ENCODE data around the gene TEDDM1.
"Not testable (repeated sequence)": the region's sequence is repeated elsewhere in the genome, so short reads cannot be mapped to it uniquely, and the experiment has no call there.

TEDDM1 gene, protein sequence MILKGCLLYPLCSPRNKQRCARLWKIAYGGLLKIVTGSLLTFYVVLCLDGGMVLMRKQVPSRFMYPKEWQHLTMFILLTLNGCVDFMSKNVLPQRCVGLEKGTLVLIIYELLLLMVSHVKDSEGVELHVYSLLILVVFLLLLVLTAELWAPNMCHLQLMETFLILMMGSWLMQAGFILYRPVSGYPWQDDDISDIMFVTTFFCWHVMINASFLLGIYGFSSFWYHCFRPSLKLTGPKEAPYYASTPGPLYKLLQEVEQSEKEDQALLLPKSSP

DNA sequence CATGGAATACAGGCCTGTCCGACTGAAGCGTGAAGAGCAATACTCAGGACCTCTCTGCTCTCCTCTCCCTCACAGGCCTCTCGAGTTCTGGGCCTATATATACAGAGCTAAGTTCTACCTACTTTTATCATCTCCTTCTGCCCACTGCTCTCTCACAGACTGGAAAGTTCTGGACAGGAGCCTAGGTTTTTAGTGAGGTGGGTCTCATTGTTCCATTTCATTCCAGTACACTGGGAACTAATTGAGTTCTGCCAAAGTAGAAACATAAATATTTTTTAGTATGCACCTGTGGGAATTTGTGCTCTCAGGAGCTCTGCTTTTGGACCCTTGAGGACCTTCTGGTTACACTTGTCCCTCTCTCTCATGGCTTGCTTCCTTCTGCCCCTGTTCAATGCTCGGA is at the start of gene TEDDM1:
TSS of gene TEDDM1 (minus strand) at position 101 of the 400 bp plus-strand sequence. CDS start 182 bp downstream, outside the sequence.
- no peak for DNase-seq

DNA sequence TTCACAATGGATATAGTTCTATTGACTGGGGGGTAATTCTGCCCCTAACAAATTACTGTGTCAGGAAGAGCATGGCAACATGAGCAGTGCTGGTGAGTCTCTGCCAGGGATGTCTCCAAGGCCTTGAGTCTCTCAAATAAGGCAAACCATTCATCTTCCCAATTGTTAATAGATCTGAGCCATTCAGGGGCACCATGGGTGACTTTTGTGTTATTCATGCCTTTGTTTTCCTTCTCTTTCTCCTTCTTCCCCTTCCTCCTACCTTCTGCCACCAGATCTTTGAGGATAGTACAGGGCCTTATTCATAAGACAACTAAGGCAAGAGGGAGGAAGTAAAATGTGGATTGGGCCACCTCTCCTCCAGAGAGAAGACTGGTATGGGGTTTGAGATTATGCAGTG is 49.6 kb upstream of the TEDDM1 start, which contains the start of gene RGSL1:
TSS of gene RGSL1 (plus strand) at position 60 of the 400 bp plus-strand sequence. CDS start at position 80, 20 bp downstream.
- no peak for DNase-seq

DNA sequence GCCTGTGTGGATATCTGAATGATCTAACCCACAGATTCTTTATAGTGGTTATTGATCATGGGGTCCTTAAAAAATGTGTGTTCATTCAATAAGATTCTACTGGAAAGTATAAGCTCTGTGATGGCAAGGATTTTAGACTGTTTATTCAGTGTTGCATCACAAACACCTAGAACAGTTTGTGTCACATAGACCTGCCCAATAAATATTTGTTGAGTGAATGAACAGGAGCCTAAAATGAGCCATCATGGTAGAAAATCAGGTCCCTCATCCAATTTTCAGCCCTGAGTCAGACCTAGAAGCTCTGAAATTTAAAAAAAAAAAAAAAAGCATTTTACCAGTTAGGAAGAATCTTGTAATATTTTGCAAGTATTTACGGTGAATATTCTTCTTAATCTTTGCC is 47.2 kb upstream of the TEDDM1 start:
- DNase-seq = no peak

DNA sequence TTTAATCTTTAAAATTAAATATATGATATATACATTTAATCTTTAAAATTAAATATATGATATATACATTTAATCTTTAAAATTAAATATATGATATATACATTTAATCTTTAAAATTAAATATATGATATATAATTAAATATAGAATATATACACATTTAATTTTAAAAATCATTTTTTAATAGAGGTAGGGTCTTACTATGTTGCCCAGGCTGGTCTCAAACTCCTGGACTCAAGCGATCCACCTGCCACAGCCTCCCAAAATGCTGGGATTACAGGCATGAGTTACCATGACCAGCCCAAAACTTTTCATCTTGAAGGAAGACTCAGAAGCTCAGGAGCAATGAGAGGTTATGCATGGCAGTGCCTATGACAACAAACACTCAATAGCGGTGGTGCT is 46.7 kb upstream of the TEDDM1 start:
- not testable (repeated sequence) for DNase-seq

DNA sequence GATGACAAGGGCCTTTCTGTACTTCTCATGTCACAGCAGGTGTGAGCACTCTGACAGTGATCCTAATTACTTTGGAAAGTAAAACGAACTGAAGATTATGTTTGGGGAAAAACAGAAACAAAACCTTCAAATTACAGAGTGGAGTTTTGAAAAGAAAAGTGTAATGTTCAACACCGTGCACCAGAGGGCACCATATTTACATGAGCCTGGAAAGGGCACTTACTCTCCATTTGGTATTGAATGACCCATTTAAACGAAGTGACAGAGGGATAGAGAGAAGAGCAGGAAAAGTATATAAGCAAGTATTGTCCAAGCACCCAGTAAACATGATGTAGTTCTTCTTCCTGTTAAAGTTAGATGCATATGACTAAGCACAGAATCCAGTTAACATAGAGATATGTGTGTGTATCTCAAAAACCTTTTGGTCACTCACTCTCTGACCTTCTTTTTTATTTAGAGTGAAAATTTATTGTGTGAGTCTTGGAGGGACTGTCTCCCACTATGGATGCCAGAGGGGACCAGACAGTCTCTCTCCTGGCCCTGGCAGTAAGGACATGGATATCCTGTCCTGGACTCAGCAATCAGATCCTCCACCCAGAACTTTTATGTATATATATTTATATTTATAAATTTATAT is 45.7 kb upstream of the TEDDM1 start:
- peak; percentile 7 for DNase-seq

DNA sequence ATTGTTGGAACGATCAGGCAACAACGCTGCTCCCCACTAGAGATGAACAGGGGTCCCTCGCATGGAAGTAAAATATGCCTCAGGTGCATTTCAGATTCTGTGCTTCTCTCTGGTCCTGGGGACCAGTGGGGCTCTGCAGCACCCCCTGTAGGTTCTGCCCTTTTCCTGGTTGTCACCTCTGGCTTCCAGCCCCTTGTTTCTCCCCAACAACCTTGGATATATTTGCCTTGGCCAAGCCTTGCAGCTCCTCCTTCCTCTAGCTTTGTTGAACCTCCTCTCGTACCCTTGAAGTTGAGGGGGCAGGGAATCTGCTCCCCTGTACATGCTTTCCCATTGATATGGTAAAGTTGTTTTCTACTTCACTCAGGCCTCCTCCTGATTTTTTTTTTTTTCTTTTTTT is 44.0 kb upstream of the TEDDM1 start:
- DNase-seq = no peak

DNA sequence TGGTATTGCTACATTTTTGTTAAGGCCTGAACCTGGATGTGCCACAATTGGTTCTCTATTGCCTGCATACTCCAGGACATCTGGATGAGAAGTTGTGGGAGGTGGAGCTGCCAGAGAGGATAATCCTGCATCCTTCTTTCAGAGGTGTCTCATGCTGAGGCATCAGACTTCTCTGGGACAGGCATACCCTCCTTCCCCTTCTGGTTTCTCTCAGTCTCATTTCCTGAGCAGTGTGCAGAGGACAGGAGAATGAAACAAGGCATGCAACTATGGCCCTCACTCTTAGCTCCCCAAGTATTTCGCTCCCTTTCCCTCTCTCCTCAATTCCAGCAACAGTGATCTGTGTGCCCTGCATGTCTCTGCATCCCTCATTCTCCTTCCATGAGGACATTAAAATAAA is 41.9 kb upstream of the TEDDM1 start:
- no peak for DNase-seq

DNA sequence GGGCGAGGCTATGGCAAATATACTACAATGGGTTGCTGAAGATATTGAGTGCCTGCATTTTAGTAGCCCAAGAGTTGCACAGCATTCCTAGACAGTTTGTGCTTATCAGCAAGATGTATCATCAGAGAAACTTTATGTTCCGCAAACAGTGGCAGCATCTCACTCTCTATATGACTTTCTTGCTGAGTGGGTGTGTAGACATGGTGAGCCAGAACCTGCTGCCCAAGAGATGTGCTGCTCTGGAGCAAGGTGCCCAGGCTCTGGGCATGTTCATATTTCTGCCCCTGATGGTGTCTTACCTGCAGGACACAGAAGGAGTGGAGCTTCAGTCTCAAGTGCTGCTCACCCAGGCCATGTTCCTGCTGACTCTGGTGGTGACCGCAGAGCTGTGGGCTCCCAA is 41.3 kb upstream of the TEDDM1 start:
- DNase-seq = no peak

DNA sequence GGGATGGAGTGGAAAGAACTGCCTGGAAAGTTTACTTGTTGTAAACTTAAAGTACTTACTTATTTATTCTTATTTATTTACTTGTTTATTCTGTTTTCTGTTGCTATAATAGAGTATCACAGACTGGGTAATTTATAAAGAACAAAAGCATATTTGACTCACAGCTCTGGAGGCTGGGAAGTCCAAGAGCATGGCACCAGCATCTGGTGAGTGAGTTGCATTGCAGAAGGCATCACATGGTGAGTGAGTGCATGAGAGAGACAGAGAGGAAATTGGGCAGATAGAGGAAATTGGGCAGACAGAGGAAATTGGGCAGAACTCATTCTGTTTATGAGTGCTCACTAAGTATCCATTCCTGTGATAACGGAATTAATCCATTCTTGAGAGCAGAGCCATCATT is 37.9 kb upstream of the TEDDM1 start:
- DNase-seq = no peak

DNA sequence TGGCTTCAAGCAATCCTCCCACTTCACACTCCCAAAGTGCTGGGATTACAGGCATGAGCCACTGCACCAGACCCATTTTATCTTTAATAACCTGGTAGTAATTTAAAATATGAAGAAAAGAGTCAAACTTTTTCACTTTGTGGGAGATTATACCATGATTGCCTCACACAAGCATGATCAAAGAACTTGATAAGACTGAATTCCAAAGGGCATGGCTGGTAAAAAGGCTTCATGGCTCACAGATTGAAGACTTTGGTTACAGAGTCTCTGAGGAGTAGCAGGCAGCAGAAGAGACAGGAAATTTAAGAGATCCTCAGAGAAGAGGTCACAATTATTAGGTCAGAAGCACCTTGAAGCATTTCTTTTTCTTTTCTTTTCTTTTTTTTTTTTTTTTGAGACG is 33.1 kb upstream of the TEDDM1 start:
- DNase-seq = no peak

DNA sequence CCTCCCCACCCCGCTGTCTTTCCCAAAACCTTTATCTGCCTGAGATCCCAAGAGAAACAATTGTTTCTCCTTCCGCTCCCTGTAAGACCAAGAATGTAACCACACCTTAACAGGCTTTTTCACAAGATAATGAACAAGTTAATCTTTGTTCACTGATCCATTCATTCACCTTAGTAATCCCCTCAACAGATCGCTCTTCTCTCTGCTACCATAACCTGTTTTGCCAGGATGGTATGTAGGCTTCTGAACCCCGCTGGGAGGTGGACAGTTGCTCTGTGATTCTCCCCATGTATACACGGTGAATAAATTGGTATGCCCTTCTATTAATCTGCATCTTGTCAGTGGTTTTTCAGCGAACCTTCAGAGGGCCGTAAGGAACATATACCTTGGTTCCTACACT is 30.8 kb upstream of the TEDDM1 start:
- DNase-seq = no peak

DNA sequence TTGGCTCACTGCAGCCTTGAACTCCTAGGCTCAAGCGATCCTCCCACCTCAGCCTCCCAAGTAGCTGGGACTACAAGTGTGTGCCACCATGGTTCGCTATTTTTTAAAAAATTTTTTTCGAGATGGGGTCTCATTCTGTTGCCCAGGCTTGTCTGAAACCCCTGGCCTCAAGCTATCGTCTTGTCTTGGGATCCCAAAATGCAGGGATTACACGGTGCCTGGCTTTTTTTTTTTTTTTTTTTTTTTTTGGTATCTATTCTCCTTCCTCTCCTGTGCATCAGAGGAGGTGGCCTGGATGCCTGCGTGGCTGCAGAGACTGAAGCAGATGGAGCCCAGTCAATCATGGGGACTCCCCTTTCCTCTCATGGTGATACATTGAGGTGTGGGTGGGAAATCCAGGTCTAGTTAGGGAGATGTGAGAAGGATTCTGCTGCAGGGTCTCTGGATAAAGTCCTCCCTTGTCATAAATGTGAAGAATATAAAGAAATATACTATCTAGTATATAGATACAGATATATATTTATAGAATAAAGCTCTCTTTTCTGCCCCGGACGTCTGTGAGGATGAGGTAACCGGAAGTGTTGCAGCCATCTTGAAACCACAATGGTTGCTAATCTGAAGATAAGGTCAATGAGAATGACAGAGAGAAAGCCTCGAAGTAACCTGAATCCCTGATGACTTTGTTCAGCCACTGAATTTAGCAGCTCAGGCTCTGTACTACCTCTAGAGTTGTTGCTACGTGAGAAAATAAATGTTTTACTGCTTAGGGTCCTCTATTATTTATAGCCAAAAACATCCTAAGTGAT is 30.0 kb upstream of the TEDDM1 start:
- no peak for DNase-seq

DNA sequence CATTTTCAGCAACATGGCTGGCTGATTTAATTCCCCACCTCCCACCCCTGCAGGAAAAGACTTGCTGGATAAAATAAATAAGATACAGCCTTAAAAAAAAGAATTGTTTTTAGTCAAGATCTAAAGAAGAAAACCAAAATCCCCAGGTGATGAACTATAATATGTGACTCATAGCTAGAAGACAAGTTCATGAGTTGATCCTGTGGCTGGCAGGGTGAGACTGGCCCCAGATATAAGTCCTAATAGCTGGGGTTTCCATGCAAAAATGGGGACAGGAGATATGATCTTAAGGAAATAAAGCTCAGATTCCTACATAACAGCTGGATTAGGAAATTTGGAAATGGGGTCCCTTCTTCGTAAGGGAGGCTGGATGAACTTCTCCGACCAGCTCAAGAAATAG is 27.6 kb upstream of the TEDDM1 start:
- no peak for DNase-seq

DNA sequence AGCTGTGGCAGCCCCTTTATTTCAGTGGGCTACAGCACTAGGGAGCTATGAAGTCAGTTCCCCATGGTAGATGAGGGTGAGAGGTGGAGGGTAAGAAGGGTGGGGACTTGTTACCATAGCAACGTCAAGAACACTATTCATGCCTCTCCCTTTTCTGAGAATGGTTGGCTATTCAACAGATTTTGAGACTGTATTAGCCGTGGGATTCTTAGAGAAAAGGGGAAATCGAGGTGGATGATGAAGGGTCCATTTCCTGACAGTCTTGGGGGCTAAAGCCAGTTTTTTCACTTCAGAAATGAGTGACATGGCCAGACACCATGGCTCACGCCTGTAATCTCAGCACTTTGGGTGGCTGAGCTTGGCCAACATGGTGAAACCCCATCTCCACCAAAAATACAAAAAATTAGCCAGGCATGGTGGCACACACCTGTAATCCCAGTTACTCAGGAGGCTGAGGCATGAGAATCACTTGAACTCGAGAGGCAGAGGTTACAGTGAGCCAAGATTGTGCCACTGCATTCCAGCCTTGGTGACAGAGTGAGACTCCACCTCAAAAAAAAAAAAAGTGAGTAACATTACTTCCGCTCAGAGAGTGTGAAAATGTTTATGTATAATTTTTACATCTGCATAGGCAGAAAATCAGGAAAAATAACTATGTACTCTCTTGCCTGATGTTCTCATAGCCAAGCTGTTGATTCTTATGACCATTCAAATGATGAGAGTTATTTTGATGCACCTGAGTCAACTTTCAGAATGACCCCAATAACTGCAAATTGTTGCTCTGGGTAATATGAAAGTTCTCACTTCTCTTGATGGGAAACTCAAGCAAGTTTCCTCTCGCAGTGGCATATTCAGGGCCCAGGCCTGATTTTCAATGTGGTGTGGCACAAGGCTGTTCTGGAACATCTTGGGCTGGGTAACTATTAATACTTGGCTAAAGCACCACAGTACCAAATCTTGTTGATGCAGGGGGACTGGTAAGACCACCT is 26.3 kb upstream of the TEDDM1 start:
- DNase-seq = no peak

DNA sequence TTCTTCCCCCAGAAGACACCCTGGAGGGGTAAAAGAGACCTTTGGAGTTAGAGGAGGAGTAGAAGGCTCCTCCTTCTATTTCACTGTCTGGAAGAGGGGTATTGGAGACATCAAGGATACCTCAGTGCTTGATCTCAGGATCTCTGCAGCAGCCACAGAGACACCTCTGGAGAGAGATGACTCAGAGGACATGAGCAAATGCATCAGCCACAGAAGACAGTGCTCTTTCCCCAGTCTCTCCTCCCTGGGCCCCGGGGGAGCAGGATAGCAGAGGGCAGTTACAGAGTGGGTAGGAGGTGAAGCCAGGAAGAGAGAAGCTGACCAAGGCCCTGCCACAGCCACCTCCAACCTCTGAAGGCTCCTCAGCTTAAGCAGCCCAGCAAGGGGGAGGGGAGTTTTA is 15.3 kb upstream of the TEDDM1 start:
- no peak for DNase-seq

DNA sequence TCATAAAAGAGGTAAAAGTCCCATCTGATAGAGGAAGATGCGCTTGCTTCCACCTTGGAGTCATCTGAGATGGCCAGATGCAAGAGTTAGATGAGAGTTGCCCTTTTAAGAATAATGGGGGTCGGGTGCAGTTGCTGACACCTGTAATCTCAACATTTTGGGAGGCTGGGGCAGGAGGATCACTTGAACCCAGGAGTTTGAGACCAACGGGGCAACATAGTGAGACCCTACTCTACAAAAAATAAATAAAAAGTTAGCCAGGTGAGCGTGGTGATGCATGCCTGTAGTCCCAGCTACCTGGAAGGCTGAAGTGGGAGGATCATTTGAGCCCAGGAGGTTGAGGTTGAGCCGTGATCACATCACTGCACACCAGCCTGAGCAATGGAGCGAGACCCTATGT is 13.5 kb upstream of the TEDDM1 start:
- DNase-seq = no peak

DNA sequence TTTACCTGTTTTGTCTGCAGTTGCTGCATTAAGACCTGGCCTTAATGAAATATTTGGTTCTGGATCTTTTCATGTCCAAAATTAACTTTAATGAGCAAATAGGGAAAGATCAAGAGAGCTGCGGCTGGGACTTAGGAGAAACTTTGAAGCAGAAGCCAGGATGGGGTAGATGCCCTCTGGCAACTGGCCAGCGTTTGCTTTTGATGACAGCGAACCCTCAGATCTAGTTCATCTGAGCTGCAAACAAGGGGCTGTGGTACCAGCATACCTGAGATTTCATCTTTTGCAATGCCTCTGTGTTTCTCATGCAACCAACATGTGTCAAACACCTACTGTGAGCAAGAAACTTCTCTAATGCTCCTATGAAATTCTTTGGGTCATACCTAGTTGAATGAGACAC is 13.0 kb upstream of the TEDDM1 start:
- no peak for DNase-seq

DNA sequence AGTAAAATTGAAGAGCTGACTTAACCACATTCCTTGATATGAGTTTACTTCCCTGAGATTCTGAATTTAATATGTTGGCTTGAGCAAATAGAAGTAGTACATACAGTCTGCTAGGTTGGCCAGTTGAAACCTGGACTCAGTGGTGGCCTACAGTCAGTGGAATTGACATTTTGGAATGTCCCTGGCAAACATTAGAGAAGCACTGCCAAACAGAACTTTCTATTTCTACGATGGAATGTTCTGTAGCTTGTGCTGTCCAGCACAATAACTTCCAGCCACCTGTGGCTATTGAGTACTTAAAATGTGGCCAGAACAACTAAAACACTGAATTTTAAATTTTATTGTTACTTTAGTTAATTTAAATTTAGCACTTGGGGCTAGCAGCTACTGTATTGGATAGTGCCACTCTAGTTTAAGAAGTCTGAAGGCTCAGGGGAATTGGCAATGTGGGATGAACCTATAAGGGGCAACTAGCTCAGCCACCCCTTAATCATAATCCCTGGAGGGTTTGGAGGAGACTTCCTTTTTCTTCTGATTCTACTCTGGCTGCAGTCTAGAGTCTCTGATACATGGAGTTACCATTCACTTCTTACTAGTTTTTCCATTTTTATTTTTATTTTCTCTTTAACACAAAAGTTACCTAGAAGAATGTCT is 10.3 kb upstream of the TEDDM1 start:
- DNase-seq = no peak

DNA sequence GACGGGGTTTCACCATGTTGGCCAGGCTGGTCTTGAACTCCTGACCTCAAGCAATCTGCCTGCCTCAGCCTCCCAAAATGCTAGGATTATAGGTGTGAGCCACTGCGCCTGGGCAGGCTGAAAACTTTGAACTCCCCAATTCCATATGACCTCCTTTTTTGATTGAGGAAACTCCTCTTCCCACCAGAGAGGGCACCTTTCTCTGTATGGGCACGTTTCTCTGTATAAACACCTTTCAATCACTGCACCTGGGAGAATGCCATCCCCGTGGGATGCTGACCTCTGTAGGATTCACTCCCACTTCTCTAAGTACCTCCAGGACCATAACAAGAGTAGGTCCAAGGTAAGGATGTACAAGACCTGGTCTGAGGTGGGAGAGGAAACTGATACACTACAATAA is 9.7 kb upstream of the TEDDM1 start:
- DNase-seq = no peak

DNA sequence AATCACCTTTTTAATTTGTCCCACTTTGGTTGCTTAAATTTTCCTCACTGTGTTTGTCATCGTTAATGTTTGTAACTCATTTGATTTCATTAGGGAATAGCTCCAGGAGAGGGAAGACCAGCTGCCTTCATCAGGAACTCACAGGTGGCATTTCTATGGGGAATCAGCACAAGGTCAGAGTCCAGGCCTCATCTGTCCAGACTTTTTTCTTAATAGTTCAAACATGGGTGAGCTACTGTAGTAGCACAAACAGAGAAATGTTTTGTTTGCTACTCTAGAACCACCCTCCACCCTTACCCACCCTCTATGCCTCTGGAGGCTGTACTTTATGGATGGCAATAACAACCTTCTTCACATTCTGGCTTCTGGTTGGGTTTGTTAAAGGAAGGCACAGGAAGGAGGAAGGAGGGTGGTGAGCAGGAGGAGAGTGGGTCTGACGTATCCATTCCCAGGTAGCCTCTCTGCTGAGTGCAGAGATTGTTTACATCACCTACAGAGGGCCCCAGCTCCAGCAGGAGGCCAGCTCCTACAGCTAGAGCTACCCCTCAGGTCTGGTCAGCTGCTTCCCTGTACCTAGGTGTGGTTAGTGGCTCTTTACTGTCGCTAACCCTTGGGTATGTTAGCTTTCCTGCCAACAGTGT is 8.1 kb upstream of the TEDDM1 start:
- no peak for DNase-seq

DNA sequence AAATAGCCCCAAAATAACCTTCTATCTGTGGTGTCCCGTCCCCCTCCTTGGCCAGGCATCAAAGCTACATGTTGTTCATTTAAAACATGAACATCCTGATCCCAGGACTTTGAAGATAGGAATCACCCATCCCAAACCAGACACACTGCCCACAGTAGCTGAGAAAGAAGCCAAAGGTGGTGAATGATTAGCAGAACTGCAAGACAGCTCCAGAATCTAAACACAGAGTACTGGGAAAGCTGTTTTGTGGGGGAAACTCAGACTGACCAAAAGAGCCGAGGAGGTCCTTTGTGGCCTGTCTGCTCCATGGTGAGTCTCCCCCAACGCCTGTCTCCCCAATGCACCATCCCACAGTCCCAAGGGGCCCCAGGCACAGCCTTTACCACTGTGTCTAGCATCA is 7.3 kb upstream of the TEDDM1 start:
- DNase-seq = no peak

DNA sequence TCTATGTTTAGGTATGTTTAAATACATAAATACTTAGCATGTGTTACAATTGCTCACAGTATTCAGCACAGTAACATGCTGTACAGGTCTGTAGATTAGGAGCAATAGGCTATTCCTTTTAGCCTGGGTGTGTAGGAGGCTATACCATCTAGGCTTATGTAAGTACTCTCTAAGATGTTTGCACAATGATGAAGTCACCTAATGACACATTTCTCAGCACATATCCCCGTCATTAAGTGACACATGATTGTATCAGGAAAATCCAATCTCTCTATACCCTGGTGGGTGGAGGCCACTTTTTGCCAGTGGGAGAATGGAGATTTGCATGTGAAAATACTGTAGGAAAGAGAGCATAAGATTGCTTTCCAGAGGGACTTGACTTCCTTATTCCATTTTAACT is 5.5 kb upstream of the TEDDM1 start:
- DNase-seq = no peak
